GM23338 (cell line): ENCODE measurements around the gene IL1RL2. TPM values are rescaled to one million over a fixed set of nuclear protein-coding genes. Genes with fewer than 3 reads are reported as not detected.

Experiments
- ATAC-seq: fragments of 200-7000 bp; cut with Tn5 transposase; 3 replicates; pipeline ENCODE4 v1.9.1; 2020
- DNase-seq: peaks from one replicate; pipeline ENCODE4 v3.0.0-alpha.2; 2015; ENCODE audit warnings: low spot score
- H2AFZ ChIP-seq: fragments of 200-600 bp; sonication (generic); 2 replicates; pipeline ENCODE4 v1.8.0; 2016; ENCODE audit warnings: antibody characterized with exemption, mild to moderate bottlenecking, moderate library complexity
- H3F3A ChIP-seq: fragments of 200-600 bp; sonication (generic); replicated peaks from 2 replicates; pipeline ENCODE4 v1.8.0; 2017; ENCODE audit warnings: antibody characterized with exemption, mixed run types, low read depth
- H3K27ac ChIP-seq: fragments of 200-600 bp; sonication (generic); 2 replicates; pipeline ENCODE4 v1.6.1; 2016; ENCODE audit warnings: low read depth
- H3K27me3 ChIP-seq: fragments of 200-600 bp; sonication (generic); 2 replicates; pipeline ENCODE4 v1.8.0; 2016; ENCODE audit warnings: mild to moderate bottlenecking, mixed run types, moderate library complexity; ENCODE audit not compliant: insufficient read depth
- H3K36me3 ChIP-seq: fragments of 200-600 bp; sonication (generic); 2 replicates; pipeline ENCODE4 v1.8.0; 2016; ENCODE audit warnings: mild to moderate bottlenecking; ENCODE audit not compliant: insufficient read depth
- H3K4me1 ChIP-seq: fragments of 200-600 bp; sonication (generic); 2 replicates; pipeline ENCODE4 v1.8.0; 2016; ENCODE audit warnings: mild to moderate bottlenecking, moderate library complexity; ENCODE audit not compliant: insufficient read depth
- H3K4me2 ChIP-seq: fragments of 200-600 bp; sonication (generic); 2 replicates; pipeline ENCODE4 v1.7.1; 2017; ENCODE audit warnings: mixed run types
- H3K4me3 ChIP-seq: fragments of 200-600 bp; sonication (generic); 2 replicates; pipeline ENCODE4 v1.6.1; 2016; ENCODE audit warnings: mixed run types
- H3K79me2 ChIP-seq: fragments of 200-600 bp; sonication (generic); replicated peaks from 2 replicates; pipeline ENCODE4 v1.8.0; 2017; ENCODE audit warnings: mild to moderate bottlenecking; ENCODE audit not compliant: insufficient read depth
- H3K9me2 ChIP-seq: fragments of 200-600 bp; sonication (generic); 2 replicates; pipeline ENCODE4 v1.8.0; 2017; ENCODE audit not compliant: insufficient read depth
- H4K20me1 ChIP-seq: fragments of 200-600 bp; sonication (generic); replicated peaks from 2 replicates; pipeline ENCODE4 v1.8.0; 2017; ENCODE audit warnings: mild to moderate bottlenecking; ENCODE audit not compliant: insufficient read depth
- H3K27ac Mint-ChIP-seq: 2 replicates; pipeline ENCODE4 v1.8.0; 2020; ENCODE audit warnings: inconsistent platforms, mild to moderate bottlenecking, moderate library complexity, mixed read lengths
- H3K27me3 Mint-ChIP-seq: 3 replicates; pipeline ENCODE4 v1.8.0; 2022; ENCODE audit warnings: low read depth, mild to moderate bottlenecking, moderate library complexity, mixed read lengths, inconsistent platforms; ENCODE audit not compliant: insufficient read depth, poor library complexity
- H3K36me3 Mint-ChIP-seq: 3 replicates; pipeline ENCODE4 v1.8.0; 2021; ENCODE audit warnings: low read depth, mild to moderate bottlenecking, inconsistent platforms, moderate library complexity, mixed read lengths
- H3K4me1 Mint-ChIP-seq: 3 replicates; pipeline ENCODE4 v1.8.0; 2020; ENCODE audit warnings: mild to moderate bottlenecking, inconsistent platforms, mixed read lengths
- H3K4me3 Mint-ChIP-seq: 3 replicates; pipeline ENCODE4 v1.8.0; 2021; ENCODE audit warnings: moderate library complexity, mild to moderate bottlenecking, inconsistent platforms, mixed read lengths
- H3K9me3 Mint-ChIP-seq: 3 replicates; pipeline ENCODE4 v1.8.0; 2020; ENCODE audit warnings: moderate library complexity, mild to moderate bottlenecking, inconsistent platforms, mixed read lengths
- CREB1 ChIP-seq: fragments of 250-450 bp; sonication (Bioruptor Pico); IDR thresholded peaks from 2 replicates; pipeline ENCODE4 v1.5.0; 2020; ENCODE audit warnings: low read depth, mild to moderate bottlenecking, moderate library complexity
- CTCF ChIP-seq, 2 experiments: fragments of 200-600 bp in 1 of 2; sonication (generic) in 1 of 2; conservative IDR thresholded peaks; 2 replicates each; pipeline versions ENCODE4 v1.5.1 to v1.6.1; 2016 to 2017; ENCODE audit warnings: antibody characterized with exemption in 2 of 2, low read depth in 2 of 2, mild to moderate bottlenecking in 2 of 2, moderate library complexity in 1 of 2
- ETS1 ChIP-seq: IDR thresholded peaks from 2 replicates; pipeline ENCODE4 v1.6.1; 2016; ENCODE audit warnings: antibody characterized with exemption
- EZH2 ChIP-seq: fragments of 200-600 bp; sonication (generic); IDR thresholded peaks from one replicate; pipeline ENCODE4 v1.8.0; 2017; ENCODE audit warnings: antibody characterized with exemption, mild to moderate bottlenecking, low read depth; ENCODE audit not compliant: unreplicated experiment
- EZH2phosphoT487 ChIP-seq: fragments of 200-600 bp; sonication (generic); IDR thresholded peaks from one replicate; pipeline ENCODE4 v1.8.1; 2018; ENCODE audit warnings: antibody characterized with exemption; ENCODE audit not compliant: unreplicated experiment
- JUNB ChIP-seq: IDR thresholded peaks from one replicate; pipeline ENCODE4 v1.6.1; 2016; ENCODE audit warnings: antibody characterized with exemption; ENCODE audit not compliant: unreplicated experiment
- NANOG ChIP-seq: IDR thresholded peaks from 2 replicates; pipeline ENCODE4 v1.6.1; 2016; ENCODE audit warnings: antibody characterized with exemption, borderline replicate concordance
- POLR2AphosphoS5 ChIP-seq: IDR thresholded peaks from 2 replicates; pipeline ENCODE4 v1.6.1; 2016; ENCODE audit warnings: antibody characterized with exemption, low read depth
- STAT1 ChIP-seq: IDR thresholded peaks from one replicate; pipeline ENCODE4 v1.6.1; 2016; ENCODE audit warnings: antibody characterized with exemption; ENCODE audit not compliant: unreplicated experiment
- ZNF114 ChIP-seq: fragments of 250-450 bp; sonication (Bioruptor Pico); IDR thresholded peaks from 2 replicates; pipeline ENCODE4 v1.5.0; 2020; ENCODE audit warnings: mild to moderate bottlenecking, moderate library complexity
- ZNF331 ChIP-seq: fragments of 250-450 bp; sonication (Bioruptor Pico); IDR thresholded peaks from 2 replicates; pipeline ENCODE4 v1.5.0; 2020; ENCODE audit warnings: low read depth, mild to moderate bottlenecking, moderate library complexity
- ZNF462 ChIP-seq: fragments of 250-450 bp; sonication (Bioruptor Pico); IDR thresholded peaks from 2 replicates; pipeline ENCODE4 v1.5.0; 2020; ENCODE audit warnings: mild to moderate bottlenecking, moderate library complexity
- polyA plus RNA-seq: library from polyadenylated mRNA; unstranded; fragments of >200 nt; fragmentation: Nextera tagmentation; extraction: Ambion mirVana; gene quantifications from 2 replicates; pipeline ENCODE4 v1.2.1, GENCODE V29; 2016
- total RNA-seq: library from RNA; depleted of rRNA; stranded (reverse); fragments of >200 nt; shearing (Covaris generic); gene quantifications from 2 replicates; pipeline ENCODE4 v1.2.3, GENCODE V29; 2014
- TF ChIP-seq, protein P1 (sequence below): IDR thresholded peaks from one replicate; pipeline ENCODE4 v1.6.1; 2018; ENCODE audit warnings: antibody characterized with exemption; ENCODE audit not compliant: unreplicated experiment

The IL1RL2 gene
- total and polyA plus RNA-seq, 2 experiments from 2014 or later, result not detected

DNA sequence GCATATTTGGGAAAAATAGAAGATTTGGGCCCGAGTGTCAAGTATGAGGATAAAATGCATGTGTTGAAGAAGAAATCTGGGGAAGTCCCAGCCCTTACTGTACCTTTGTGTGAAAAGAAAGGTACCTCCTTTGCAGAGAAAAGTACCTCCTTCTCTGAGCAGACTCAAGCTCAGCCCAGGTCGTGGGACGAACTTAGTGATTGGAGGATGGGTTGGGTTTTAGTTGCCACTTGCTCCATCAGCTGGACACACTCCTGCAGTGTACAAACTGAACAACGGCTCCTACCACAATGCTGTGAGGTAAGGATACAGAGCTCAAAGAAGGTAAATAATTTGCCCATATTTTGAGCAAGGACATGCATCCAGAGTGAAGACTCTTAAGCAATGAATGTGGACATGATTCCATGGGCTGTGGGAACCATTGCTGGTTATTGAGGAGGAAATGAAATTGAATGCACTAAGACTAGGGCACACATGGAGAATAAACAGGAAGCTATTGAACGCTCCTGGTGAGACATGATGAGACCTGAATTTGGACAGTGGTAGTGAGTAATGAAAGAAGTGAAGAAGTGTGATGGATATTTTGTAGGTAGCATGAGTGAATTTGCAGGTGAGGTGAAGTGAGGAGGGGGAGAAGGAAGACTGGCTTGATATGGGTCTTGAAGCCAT is 74.8 kb downstream of the IL1RL2 start:
- H3K27ac ChIP-seq, result no peak overlapping the region
- ATAC-seq (no peak), DNase-seq (no peak)
- H3F3A ChIP-seq, result no peaks in the 10 kb centered on the region
- no peak overlapping the region for H2AFZ ChIP-seq
- no peak overlapping the region for H3K27ac Mint-ChIP-seq
- TF ChIP-seq STAT1 (no peak), NANOG (no peak), CREB1 (CRISPR knock-in tag) (no peak), ETS1 (no peak), POLR2AphosphoS5 (no peak), ZNF331 (no peak), ZNF462 (CRISPR knock-in tag) (no peak), CTCF (conservative IDR thresholded peaks at IDR 0.05; ENCODE audit: low read depth in 2 of 2) (no peak), ZNF114 (CRISPR knock-in tag) (no peak), EZH2 (no peak), EZH2phosphoT487 (no peak), JUNB (no peak)
- TF ChIP-seq, protein P1, sequence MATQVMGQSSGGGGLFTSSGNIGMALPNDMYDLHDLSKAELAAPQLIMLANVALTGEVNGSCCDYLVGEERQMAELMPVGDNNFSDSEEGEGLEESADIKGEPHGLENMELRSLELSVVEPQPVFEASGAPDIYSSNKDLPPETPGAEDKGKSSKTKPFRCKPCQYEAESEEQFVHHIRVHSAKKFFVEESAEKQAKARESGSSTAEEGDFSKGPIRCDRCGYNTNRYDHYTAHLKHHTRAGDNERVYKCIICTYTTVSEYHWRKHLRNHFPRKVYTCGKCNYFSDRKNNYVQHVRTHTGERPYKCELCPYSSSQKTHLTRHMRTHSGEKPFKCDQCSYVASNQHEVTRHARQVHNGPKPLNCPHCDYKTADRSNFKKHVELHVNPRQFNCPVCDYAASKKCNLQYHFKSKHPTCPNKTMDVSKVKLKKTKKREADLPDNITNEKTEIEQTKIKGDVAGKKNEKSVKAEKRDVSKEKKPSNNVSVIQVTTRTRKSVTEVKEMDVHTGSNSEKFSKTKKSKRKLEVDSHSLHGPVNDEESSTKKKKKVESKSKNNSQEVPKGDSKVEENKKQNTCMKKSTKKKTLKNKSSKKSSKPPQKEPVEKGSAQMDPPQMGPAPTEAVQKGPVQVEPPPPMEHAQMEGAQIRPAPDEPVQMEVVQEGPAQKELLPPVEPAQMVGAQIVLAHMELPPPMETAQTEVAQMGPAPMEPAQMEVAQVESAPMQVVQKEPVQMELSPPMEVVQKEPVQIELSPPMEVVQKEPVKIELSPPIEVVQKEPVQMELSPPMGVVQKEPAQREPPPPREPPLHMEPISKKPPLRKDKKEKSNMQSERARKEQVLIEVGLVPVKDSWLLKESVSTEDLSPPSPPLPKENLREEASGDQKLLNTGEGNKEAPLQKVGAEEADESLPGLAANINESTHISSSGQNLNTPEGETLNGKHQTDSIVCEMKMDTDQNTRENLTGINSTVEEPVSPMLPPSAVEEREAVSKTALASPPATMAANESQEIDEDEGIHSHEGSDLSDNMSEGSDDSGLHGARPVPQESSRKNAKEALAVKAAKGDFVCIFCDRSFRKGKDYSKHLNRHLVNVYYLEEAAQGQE, result no peak
- H3K36me3 ChIP-seq, result no peaks in the 10 kb centered on the region
- H3K4me1 ChIP-seq, result no peaks in the 10 kb centered on the region
- no peaks in the 10 kb centered on the region for H3K4me1 Mint-ChIP-seq
- no peak overlapping the region for H3K4me3 Mint-ChIP-seq
- H3K4me3 ChIP-seq, result no peak overlapping the region
- no peaks in the 10 kb centered on the region for H3K36me3 Mint-ChIP-seq
- H3K9me3 Mint-ChIP-seq, result no peaks in the 10 kb centered on the region
- H4K20me1 ChIP-seq, result no peaks in the 10 kb centered on the region
- H3K9me2 ChIP-seq, result peaks cover 11% of the 10 kb centered on the region; the same call in 1 of the 2 replicates
- H3K27me3 Mint-ChIP-seq, result no peaks in the 10 kb centered on the region
- H3K79me2 ChIP-seq, result no peaks in the 10 kb centered on the region
- no peaks in the 10 kb centered on the region for H3K27me3 ChIP-seq
- H3K4me2 ChIP-seq, result no peak overlapping the region
